HG03432 (cell line): ENCODE measurements around the gene RAX2.
"Not testable (repeated sequence)": the region's sequence is repeated elsewhere in the genome, so short reads cannot be mapped to it uniquely, and the experiment has no call there.

Experiments used
- ATAC-seq: cut with Tn5 transposase; IDR thresholded peaks from one replicate; pipeline ENCODE4 v1.9.1; 2021; ENCODE audit warnings: mild to moderate bottlenecking, moderate library complexity; ENCODE audit not compliant: unreplicated experiment

RAX2 gene

GRCh38 chr19:3762130-3762473, 9.9 kb downstream of the RAX2 start:
- ATAC-seq, result no peak

GRCh38 chr19:3761382-3762129, 10.5 kb downstream of the RAX2 start, which contains the start of gene APBA3:
APBA3 (minus strand) TSS chr19:3761692; CDS start chr19:3760264, 1,428 bp downstream.
- ATAC-seq, result peak; percentile 55

DNA sequence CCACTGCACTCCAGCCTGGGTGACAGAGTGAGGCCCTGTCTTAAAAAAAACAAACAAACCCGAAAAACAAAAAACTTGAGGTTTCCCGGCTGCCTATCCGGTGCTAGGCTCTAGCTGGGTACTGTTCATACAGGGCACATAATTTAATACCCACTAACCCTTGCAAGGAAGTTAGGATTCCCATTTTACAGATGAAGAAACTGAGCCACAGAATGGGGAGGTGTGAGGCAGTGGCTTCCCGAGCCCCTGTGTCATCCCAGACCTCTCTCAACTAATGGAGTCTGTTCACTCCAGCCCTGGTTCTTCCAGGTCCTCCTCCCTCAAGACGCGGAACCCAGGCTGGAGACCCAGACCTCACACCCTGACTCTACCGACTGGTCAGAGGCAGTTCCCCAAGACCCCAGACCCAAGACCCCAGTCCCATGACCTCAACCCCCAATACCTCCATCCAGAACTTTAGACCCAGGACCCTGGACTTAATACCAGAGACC, 11.1 kb downstream of the RAX2 start:
- no peak for ATAC-seq

GRCh38 chr19:3759482-3760254, 12.4 kb downstream of the RAX2 start:
- ATAC-seq, result no peak

DNA sequence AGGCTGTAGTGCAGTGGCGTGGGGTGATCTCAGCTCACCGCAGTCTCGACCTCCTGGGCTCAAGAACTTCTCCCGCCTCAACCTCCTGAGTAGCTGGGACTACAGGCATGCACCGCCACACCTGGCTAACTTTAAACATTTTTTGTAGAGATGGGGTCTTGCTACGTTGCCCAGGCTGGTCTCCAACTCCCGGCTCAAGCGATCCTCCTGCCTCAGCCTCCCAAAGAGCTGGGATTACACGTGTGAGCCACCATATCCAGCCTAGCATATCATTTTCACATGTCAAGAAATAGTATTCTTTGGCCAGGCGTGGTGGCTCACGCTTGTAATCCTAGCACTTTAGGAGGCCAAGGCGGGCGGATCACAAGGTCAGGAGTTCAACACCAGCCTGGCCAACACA, 13.7 kb downstream of the RAX2 start:
- ATAC-seq, result not testable (repeated sequence)

DNA sequence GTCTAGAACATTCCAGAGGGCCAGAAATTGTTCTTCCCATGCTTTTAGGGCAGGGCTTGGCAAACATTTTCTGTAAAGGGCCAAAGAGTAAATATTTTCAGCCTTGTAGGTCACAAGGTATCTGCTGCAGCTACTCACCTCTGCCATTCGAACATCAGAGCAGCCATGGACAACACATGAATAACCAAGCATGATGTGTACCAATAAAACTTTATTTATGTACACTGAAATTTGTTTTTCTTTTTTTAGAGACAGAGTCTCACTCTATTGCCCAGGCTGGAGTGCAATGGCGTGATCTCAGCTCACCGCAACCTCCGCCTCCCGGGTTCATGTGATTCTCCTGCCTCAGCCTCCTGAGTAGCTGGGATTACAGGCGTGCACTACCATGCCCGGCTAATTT, 14.3 kb downstream of the RAX2 start:
- not testable (repeated sequence) for ATAC-seq

GRCh38 chr19:3753631-3754410, 18.2 kb downstream of the RAX2 start:
- ATAC-seq, result no peak

GRCh38 chr19:3752492-3752891, 19.5 kb downstream of the RAX2 start:
- ATAC-seq, result no peak

GRCh38 chr19:3751236-3751635, 20.8 kb downstream of the RAX2 start:
- no peak for ATAC-seq

- ATAC-seq, result no peak
These were observed 21.8 kb downstream of the RAX2 start for GRCh38 chr19:3750211-3750610.

DNA sequence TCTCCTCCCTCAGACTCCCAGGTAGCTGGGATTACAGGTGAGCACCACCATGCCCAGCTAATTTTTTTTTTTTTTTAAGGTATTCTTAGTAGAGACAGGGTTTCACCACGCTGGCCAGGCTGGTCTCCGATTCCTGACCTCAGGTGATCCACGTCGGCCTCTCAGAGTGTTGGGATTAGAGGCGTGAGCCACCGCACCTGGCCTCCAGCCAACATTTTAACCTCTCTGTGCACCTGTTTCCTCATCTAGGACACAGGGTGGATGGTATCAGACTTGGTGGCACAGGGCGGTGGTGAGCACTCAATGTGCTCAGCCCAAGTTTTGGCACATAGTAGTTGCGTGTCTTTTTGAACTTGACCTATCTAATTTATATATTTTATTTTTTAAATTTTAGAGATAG, 23.1 kb downstream of the RAX2 start:
- ATAC-seq, result no peak

DNA sequence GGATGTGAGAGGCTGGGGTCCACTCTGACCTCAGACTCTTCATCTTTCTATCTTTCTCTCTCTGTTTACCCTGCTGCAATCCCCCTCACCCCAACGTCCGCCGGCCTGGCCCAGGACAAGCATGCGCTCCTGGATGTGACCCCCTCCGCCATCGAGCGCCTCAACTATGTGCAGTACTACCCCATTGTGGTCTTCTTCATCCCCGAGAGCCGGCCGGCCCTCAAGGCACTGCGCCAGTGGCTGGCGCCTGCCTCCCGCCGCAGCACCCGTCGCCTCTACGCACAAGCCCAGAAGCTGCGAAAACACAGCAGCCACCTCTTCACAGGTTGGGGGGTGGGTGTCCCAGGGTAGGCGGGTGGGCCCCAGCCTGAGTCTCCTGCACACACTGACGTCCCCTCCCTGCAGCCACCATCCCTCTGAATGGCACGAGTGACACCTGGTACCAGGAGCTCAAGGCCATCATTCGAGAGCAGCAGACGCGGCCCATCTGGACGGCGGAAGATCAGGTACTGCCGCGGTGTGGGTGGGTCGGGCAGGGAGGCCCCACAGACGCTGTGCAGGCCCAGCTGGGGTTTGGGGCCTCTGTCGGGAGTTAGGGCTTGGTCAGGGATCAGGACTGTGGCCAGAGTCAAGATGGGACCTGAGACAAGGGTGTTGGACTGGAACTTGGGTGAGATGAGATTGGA, 25.5 kb downstream of the RAX2 start:
- no peak for ATAC-seq

DNA sequence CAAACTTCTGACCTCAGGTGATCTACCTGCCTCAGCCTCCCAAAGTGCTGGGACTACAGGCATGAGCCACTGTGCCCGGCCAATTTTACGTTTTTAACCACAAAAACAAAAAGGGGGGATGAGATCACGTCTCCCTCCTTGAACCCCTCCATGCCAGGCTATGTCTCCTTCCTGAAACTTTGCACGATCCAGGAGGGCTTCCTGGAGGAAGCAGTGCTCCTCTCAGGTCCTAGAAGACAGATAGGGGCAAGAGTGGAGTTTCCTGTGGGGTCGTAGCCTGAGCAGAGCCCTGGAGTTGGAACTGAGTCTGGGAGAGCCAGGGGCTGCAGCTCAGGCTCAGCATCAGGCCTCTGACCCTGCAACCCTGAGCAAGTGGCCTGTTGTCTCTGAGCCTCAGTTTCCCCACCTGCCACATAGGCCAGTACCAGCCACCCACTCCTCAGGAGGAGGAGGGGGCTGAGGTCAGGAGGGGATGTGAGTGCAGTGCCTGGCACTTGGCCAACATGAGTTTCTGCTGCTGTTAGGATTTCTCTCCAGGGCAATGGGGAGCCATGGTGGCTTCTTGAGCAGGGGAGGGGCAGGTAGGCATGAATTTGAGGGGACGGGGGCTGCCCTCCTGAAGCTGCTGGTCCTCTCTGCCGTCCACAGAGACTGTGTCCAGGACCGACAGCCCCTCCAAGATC, 26.5 kb downstream of the RAX2 start:
- ATAC-seq, result no peak

DNA sequence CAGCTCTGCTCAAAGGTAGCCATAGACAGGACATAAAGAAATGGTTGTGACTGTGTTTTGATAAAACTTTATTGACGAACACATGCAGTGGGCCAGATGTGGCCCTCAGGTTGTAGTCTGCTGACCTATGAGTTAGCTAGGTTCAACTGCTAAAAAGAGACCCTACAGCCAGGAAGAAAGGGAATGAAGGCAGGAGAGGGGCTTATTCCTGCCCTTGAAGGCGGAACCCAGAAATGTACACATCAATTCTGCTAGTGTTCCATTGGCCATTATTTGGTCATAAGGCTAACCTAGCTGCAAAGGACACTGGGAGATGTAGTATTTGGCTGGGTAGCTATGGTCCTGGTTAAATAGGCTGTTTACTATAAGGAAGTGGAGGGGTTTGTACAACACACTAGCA, 28.5 kb downstream of the RAX2 start:
- no peak for ATAC-seq

DNA sequence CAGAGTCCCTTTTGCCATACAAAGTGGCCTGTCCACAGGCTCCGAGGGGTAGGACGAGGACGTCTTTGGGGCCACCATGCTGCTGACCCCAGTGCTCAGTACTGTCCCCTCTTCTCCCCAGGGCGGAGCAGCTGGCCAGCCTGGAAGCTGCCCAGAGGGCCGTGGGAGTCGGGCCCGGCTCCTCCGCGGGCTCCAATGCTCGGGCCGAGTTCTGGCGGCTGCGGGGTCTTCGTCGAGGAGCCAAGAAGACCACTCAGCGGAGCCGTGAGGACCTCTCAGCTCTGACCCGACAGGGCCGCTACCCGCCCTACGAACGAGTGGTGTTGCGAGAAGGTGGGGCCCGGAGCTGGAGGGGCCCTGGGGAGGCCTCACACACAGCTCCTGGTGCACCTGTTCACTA, 31.6 kb downstream of the RAX2 start:
- no peak for ATAC-seq

- no peak for ATAC-seq
These were observed 33.4 kb downstream of the RAX2 start for GRCh38 chr19:3738477-3739220.

- ATAC-seq, result no peak
These were observed 34.4 kb downstream of the RAX2 start for GRCh38 chr19:3737487-3738205.

GRCh38 chr19:3736106-3736724, 35.8 kb downstream of the RAX2 start:
- no peak for ATAC-seq

- no peak for ATAC-seq
These were observed 37.8 kb downstream of the RAX2 start for GRCh38 chr19:3734310-3734600.
